ENCODE data around the gene SLC7A8.
A peak's percentile ranks its signal among the peaks of the same experiment; 100 is the strongest.

The SLC7A8 gene

DNA sequence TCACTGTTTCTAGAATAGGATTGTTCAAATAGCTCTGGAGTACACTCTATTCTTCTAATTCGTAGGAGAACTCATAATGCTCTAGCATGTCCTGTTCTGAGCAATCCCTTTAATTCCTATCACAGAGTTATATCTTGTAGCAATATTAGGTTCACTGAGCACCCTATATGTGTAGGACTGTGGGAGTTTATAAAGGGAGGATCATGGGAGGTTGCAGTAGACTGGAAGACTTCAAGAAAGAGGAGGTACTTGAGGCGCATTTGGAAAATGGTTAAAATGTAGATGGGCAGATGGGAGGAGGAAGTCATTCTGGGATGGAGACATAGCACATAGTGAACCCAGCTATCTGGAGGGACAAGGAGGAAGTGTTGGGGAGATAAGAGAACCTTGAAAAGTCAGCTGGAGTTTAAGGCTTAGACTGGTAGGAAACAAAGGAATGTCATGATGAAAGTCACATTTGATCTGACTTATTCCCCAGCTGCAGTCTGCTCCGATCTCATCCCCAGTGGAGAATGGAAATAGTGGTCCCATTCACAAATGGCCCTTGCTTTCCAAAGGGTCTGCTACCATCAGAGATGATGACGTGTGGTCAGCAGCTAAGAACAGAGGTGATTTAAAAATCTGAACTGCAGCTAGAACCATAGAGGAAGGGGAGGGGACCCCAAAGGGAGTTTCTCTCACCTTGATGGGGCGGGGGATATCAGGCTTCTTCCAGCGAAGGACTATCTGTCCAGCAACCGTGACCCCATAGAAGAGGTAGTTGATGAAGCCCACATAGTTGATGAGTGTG is 54.3 kb downstream of the SLC7A8 start:
- no peak for DNase-seq

DNA sequence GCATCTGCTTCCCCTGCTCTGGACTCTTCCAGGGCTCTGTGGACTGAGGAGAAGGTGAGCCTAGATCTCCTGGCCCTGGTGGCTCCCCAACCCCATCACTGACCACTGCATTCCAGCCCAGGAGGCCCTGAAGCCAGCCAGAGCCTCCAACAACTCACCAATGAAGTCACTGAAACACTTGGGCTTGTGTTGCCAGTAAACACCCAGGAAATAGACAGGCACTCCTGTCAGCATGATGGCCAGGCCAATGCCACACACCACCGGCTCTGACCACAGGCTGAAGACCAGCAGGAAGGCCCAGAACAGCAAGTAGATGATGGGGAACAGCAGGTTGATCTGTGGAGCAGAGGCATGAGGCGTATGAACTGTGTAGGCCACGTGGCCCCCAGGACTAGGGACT is 55.6 kb downstream of the SLC7A8 start:
- no peak for DNase-seq

DNA sequence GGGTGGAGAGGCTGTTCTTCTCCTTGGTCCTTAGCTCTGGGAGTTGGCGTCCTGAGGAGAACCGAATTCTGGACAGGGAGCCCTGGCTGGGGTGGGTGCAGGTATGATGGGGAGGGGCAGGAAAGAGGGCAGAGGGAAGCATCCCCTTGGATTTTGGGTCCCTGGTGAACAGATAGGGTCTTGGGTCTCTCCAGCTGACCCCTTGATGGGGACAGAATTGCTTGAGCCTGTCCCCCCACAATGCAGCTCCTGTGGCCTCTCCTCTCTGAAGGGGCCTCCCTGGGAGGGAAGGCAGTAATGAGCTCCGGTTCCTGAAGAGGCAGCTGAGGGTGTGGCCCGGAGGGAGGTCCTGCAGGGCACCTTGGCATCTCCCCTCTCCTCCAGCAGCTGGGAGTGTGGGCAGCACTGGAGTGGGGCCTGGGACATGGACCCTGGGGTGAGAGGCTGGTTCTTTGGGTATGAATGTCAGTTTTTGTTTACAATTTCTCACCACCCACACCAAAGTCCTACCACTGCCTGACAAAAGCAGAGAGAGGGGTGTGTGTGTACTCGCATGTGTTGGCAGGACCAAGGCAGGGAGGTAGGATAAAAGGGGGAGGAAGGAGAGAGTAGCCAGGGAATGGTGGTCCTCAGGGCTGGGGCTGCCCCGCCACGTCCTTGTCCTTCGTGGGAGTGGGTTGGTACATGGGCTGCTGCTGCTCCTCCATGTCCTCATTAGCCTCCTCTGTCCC is 56.7 kb downstream of the SLC7A8 start:
- DNase-seq = no peak

- no peak for DNase-seq
Measured at GRCh38 chr14:23125933-23126524, 57.4 kb downstream of the SLC7A8 start.

DNA sequence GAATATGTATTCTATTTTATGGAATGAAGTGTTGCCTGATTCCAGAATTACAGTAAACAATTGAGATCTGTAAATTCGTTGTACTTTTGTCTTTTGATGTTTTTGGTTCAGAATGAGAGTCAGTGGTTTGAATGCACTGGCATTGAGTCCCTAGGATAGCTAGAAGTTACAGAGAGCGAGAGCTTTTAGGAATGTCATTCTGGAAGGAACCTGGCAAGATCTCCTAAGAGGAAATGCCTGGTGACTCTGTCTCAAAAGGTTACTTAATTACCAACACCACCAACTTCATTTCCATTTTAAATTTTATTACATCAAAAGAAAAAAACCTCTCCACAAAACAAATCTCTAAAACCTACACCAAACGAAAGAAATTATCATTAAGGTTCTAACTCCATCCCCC is 58.4 kb downstream of the SLC7A8 start:
- DNase-seq = no peak

- no peak for DNase-seq
Measured at GRCh38 chr14:23124337-23124954, 59.0 kb downstream of the SLC7A8 start.

GRCh38 chr14:23123419-23123818 is 60.0 kb downstream of the SLC7A8 start:
- no peak for DNase-seq

DNA sequence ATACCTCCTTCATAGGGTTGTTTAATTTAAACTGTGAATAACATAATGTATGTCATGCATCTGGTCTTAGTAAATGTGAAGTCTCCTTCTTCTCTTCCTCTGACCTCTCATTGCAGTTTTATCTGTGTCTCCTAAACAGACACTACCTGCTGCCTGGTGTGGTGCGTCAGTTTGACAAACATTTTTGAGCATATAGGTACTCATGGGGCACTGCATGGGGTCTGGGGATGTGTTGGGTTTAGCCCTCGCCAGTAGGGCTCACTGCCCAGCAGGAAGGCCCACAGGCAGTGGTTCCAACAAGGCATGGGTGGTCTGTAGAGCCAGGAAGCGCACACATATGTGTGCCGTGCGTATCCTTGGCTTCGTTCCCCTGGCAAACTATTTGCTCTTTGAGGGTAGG is 61.4 kb downstream of the SLC7A8 start:
- DNase-seq = no peak

GRCh38 chr14:23121361-23121771 is 62.1 kb downstream of the SLC7A8 start:
- DNase-seq = no peak

DNA sequence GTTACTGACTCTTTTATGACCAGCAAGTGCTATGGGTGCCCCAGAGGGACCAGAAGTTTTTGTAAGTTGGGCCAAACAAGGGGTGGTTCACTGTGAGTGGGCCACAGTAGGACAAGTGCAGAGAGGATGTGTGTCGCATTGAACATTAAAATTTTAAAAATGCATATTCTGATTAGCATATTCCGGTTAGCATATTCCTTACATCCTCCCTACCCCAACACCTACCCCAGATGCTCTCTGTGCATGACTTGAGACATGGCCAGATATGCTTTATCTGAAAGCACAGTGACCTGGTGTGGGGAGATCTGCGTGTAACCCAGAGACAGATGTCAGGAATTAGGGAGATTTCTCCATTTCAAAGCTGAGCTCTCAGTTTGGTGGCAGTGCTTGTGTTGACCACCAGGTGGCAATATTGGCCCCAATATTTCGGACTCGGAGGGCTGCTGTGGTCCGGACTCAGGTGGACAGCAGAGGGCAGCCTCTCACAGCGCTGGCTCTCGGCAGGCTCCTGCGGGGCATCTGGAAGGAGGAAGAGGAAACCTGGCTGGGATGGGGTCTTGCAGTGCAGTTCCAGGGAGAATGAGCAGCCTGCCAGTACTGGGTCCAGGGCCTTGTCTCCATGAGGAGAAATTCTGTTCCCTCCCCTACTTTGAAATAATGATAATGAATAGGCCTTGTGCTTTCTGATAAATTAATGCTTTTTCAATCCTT is 62.8 kb downstream of the SLC7A8 start:
- peak; percentile 83 to 86 for DNase-seq

GRCh38 chr14:23119363-23120327 is 63.8 kb downstream of the SLC7A8 start:
- DNase-seq = peak; percentile 34 to 38

- DNase-seq = no peak
Measured at GRCh38 chr14:23118506-23119362, 64.7 kb downstream of the SLC7A8 start, which contains the start of gene CEBPE. CEBPE (minus strand) TSS chr14:23119255; CDS start chr14:23119091, 164 bp downstream.

GRCh38 chr14:23117371-23118020 is 66.0 kb downstream of the SLC7A8 start:
- no peak for DNase-seq

- DNase-seq = no peak
Measured at GRCh38 chr14:23115918-23116317, 67.5 kb downstream of the SLC7A8 start.

DNA sequence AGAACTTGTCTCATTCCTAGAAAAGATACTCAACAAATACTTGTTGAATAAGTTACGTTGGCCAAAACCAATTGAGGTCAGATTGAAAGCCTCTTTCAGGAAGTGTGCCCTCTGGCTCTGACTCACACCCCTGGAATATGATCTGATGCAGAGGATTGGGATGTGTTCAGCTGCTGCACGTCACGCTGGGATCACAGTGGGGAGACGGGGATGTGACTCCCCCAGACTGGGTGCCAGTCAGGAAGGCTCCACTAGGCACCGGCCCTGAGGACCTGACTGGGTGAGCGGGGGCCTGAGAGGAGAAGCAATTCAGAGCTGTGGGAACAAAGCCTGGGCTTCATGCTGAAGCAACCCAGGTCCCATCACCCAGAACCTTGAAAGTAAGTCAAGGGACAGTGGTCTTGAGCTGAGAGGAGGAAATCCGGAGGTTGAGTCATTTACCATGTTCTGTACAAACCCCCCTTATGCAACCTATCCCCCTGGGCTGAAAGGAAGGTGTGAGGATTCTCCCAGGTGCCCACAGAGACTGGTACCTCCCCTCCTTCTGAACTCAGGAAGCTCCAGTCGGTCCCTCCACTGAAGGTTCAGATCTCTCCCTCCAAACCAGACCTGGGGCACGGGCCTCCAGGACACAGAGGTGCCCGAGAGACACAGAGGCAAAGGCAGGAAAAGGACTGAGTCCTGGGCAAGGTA is 68.3 kb downstream of the SLC7A8 start:
- no peak for DNase-seq

GRCh38 chr14:23114669-23115038 is 68.8 kb downstream of the SLC7A8 start:
- DNase-seq = no peak

DNA sequence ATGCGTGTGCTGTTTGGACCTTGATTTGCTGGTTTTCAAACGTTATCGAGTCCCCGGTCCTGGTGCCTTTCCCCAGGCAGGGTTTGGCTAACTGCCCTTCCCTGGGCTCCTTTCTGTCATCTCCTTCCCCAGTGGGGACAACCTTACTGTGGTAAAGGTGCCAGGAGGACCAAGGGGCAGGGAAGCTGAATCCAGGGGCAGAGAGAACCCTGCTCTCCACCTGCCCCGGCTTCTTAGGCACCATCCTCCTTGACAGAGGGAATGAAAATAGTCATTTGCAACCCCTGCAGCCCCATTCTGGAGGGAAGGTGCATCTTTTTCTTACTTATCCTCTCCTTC is 69.4 kb downstream of the SLC7A8 start:
- DNase-seq = no peak

GRCh38 chr14:23113431-23114119 is 69.9 kb downstream of the SLC7A8 start:
- DNase-seq = no peak

Measured in CD4-positive, alpha-beta T cell treated with Interferon alpha-2 for 1 hour (primary cell).